HepG2 (cell line): ENCODE measurements around the gene CPT1C. TPM values are rescaled to one million over a fixed set of nuclear protein-coding genes. Genes with fewer than 3 reads are reported as not detected.

Experiments
- CCDC6 ChIP-seq: sonication (generic); formaldehyde crosslinking; IDR thresholded peaks from 2 replicates; pipeline ENCODE4 v1.8.1; 2022; ENCODE audit warnings: mild to moderate bottlenecking, missing genetic modification reagents, moderate library complexity
- CEBPB ChIP-seq: IDR thresholded peaks from 2 replicates; pipeline ENCODE4 v1.6.1; 2011; ENCODE audit warnings: low read depth, low read length, improper control_type of control experiment, borderline replicate concordance
- FOXA1 ChIP-seq, 2 experiments: fragments of 450-650 bp in 1 of 2; sonication (generic) in 1 of 2; formaldehyde crosslinking in 1 of 2; IDR thresholded peaks; 2 replicates each; pipeline versions ENCODE4 v1.4.0 to v1.6.1; 2016 to 2020; ENCODE audit warnings: missing genetic modification reagents in 1 of 2
- FOXK2 ChIP-seq: fragments of 450-650 bp; IDR thresholded peaks from 2 replicates; pipeline ENCODE4 v1.6.1; 2016
- GFI1 ChIP-seq: sonication (generic); formaldehyde crosslinking; IDR thresholded peaks from 2 replicates; pipeline ENCODE4 v1.5.0; 2020; ENCODE audit warnings: missing genetic modification reagents, mild to moderate bottlenecking, borderline replicate concordance
- HNF1A ChIP-seq, 2 experiments: sonication (generic) in 1 of 2; formaldehyde crosslinking in 1 of 2; IDR thresholded peaks; 2 replicates each; pipeline versions ENCODE4 v1.4.0 to v1.6.1; 2016 to 2020; ENCODE audit warnings: borderline replicate concordance in 1 of 2, low read depth in 1 of 2, mild to moderate bottlenecking in 1 of 2, missing genetic modification reagents in 1 of 2
- IKZF5 ChIP-seq: IDR thresholded peaks from 2 replicates; pipeline ENCODE4 v1.6.1; 2018; ENCODE audit warnings: missing genetic modification reagents, mild to moderate bottlenecking, missing compliant biosample characterization
- KDM3A ChIP-seq: IDR thresholded peaks from 2 replicates; pipeline ENCODE4 v1.6.1; 2018; ENCODE audit warnings: low read depth, missing compliant biosample characterization
- MAFK ChIP-seq, 2 experiments: IDR thresholded peaks in 1 of 2; conservative IDR thresholded peaks in 1 of 2; 2 replicates each; pipeline ENCODE4 v1.6.1; 2011; ENCODE audit warnings: improper control_type of control experiment in 2 of 2, low read length in 2 of 2
- MLX ChIP-seq: IDR thresholded peaks from 2 replicates; pipeline ENCODE4 v1.6.1; 2016
- MXD1 ChIP-seq: sonication (generic); formaldehyde crosslinking; IDR thresholded peaks from 2 replicates; pipeline ENCODE4 v1.4.0; 2020; ENCODE audit warnings: mild to moderate bottlenecking, missing genetic modification reagents
- NFYC ChIP-seq: IDR thresholded peaks from 2 replicates; pipeline ENCODE4 v1.6.1; 2016; ENCODE audit warnings: missing genetic modification reagents, missing compliant biosample characterization
- PAX8 ChIP-seq: sonication (generic); formaldehyde crosslinking; IDR thresholded peaks from 2 replicates; pipeline ENCODE4 v1.8.0; 2022; ENCODE audit warnings: mild to moderate bottlenecking, missing genetic modification reagents, borderline replicate concordance
- SIX4 ChIP-seq: sonication (generic); formaldehyde crosslinking; IDR thresholded peaks from 2 replicates; pipeline ENCODE4 v1.4.0; 2020; ENCODE audit warnings: missing genetic modification reagents
- SMAD1 ChIP-seq: sonication (generic); formaldehyde crosslinking; IDR thresholded peaks from 2 replicates; pipeline ENCODE4 v1.4.0; 2020; ENCODE audit warnings: missing genetic modification reagents, low read depth, mild to moderate bottlenecking, borderline replicate concordance
- ZNF260 ChIP-seq: sonication (generic); formaldehyde crosslinking; IDR thresholded peaks from 2 replicates; pipeline ENCODE4 v1.4.0; 2020; ENCODE audit warnings: missing genetic modification reagents, low read depth, mild to moderate bottlenecking, borderline replicate concordance
- ZNF317 ChIP-seq: sonication (generic); formaldehyde crosslinking; IDR thresholded peaks from 2 replicates; pipeline ENCODE4 v1.5.0; 2020; ENCODE audit warnings: mild to moderate bottlenecking, missing genetic modification reagents
- ZNF337 ChIP-seq: sonication (generic); formaldehyde crosslinking; IDR thresholded peaks from 2 replicates; pipeline ENCODE4 v1.5.1; 2020; ENCODE audit warnings: missing genetic modification reagents, low read depth, mild to moderate bottlenecking, borderline replicate concordance
- ZNF619 ChIP-seq: sonication (generic); formaldehyde crosslinking; IDR thresholded peaks from 2 replicates; pipeline ENCODE4 v1.4.0; 2020; ENCODE audit warnings: mild to moderate bottlenecking, missing genetic modification reagents
- ZSCAN31 ChIP-seq: sonication (generic); formaldehyde crosslinking; IDR thresholded peaks from 2 replicates; pipeline ENCODE4 v1.5.0; 2020; ENCODE audit warnings: low read depth, mild to moderate bottlenecking, missing genetic modification reagents
- polyA plus RNA-seq, 8 experiments: library from polyadenylated mRNA; depleted of rRNA in 3 of 8; stranded (reverse) in 7 of 8; unstranded in 1 of 8; fragments of >200 nt; fragmentation: Illumina TruSeq in 4 of 8; extraction: Trizol in 4 of 8; gene quantifications; 2 replicates each; pipeline versions ENCODE4 v1.2.1 to v1.2.3, GENCODE V29; 2011 to 2016; ENCODE audit warnings: low read depth in 4 of 8, missing spikeins in 1 of 8, mixed read lengths in 1 of 8; ENCODE audit not compliant: insufficient read depth in 1 of 8
- total RNA-seq, 5 experiments: library from RNA; depleted of rRNA; stranded (reverse); fragments of >200 nt; fragmentation: Illumina TruSeq; extraction: Trizol; gene quantifications; 2 replicates each; pipeline ENCODE4 v1.2.3, GENCODE V29; 2016; ENCODE audit warnings: low read depth in 1 of 5

The CPT1C gene
- total and polyA plus RNA-seq, 2 of the 13 experiments (the other 11 are each of a cell fraction or from before 2014, with no cell fraction given) = 0.18 TPM; not detected in 1

GRCh38 chr19:49641688-49642491 is 49.0 kb upstream of the CPT1C start, which contains the start of gene SCAF1 (continued):
- TF ChIP-seq MXD1 (CRISPR knock-in tag) (peak; percentile 57), CEBPB (peak; percentile 85), PAX8 (CRISPR knock-in tag) (0 out of 2 replicates have a peak, but pooled peaks have one; percentile 18), SIX4 (CRISPR knock-in tag) (0 out of 2 replicates have a peak, but pooled peaks have one; percentile 23), ZNF619 (CRISPR knock-in tag) (peak; percentile 32; the same call in 1 of the 2 replicates), FOXK2 (peak; percentile 49; the same call in 1 of the 2 replicates), MAFK (conservative IDR thresholded peaks at IDR 0.05 in 1 of 2, IDR thresholded peaks at IDR 0.05 in 1 of 2; ENCODE audit: low read length in 2 of 2) (no peak), NFYC (peak; percentile 71), FOXA1 (IDR thresholded peaks at IDR 0.05) (no peak), FOXA1 (CRISPR knock-in tag; IDR thresholded peaks at IDR 0.05) (0 out of 2 replicates have a peak, but pooled peaks have one; percentile 9), CCDC6 (CRISPR knock-in tag) (0 out of 2 replicates have a peak, but pooled peaks have one; percentile 69), ZNF317 (CRISPR knock-in tag) (peak; percentile 47; the same call in 1 of the 2 replicates), ZSCAN31 (CRISPR knock-in tag) (peak; percentile 16), SMAD1 (CRISPR knock-in tag) (peak; percentile 64; the same call in 1 of the 2 replicates), IKZF5 (no peak), MLX (CRISPR knock-in tag) (no peak; the same call in none of the 2 replicates), ZNF337 (CRISPR knock-in tag) (no peak), ZNF260 (no peak), GFI1 (peak; percentile 37; the same call in 1 of the 2 replicates), KDM3A (CRISPR knock-in tag) (peak; percentile 72; the same call in 1 of the 2 replicates), HNF1A (IDR thresholded peaks at IDR 0.05; ENCODE audit: low read depth) (no peak), HNF1A (CRISPR knock-in tag; IDR thresholded peaks at IDR 0.05; ENCODE audit: borderline replicate concordance) (peak; percentile 74)
